NCI-H2081 treated with DMSO at 0.1 percent for 48 hours (cell line): ENCODE measurements around the gene TMOD4.

Experiments used
- DNase-seq: peaks from one replicate; lab custom pipeline; 2025; lab: John Stamatoyannopoulos, UW

TMOD4 gene

DNA sequence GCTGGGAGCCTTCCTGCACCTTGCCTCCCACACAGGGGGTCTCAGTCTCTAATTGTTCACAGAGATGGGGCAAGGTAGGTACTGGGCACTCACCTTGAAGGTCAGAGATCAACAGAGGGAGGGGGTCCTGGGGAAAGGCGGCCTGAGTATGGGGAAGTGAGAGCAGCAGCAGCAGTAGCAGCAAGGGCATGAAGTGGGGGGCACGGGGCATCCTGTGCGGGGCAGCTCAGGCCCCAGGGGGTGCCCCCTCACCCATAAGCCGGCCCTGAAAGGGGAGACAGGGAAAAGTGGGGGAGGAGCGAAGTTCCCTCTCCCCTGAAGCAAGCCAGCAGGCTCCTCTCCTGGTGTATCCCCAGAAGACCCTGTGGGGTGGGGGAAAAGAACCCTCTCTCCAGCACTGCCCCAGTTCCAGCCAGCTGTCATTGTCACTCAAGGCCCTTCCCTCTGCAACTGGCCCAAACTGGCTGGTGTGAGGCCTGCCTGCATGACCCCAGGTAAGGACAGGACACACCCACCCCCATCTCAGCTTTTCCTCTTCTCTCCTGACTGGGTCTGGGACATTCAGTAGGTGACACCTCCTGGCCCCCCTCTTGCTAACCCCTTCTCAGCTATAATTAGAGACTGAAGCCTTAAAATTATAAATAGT is 33.2 kb downstream of the TMOD4 start:
- DNase-seq = no peak

DNA sequence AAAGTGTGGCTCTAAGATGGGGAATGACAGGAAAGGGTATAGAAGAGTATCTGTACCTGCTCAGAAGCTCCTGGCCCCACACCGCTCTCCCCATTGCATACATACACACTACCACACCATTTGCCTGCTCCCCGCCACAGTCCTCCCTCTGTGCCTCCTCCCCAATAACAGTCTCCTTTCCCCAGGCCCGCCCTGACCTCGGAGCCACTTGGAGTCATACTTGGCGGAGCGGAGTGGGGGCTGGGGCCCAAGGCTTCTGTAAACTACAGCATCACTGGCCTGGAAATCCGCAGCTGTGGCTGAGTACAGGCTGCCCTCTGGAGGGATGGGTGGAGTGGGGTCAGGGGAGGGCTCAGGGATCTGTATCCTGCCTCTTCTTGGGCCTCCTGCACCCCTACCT is 38.0 kb downstream of the TMOD4 start:
- no peak for DNase-seq

DNA sequence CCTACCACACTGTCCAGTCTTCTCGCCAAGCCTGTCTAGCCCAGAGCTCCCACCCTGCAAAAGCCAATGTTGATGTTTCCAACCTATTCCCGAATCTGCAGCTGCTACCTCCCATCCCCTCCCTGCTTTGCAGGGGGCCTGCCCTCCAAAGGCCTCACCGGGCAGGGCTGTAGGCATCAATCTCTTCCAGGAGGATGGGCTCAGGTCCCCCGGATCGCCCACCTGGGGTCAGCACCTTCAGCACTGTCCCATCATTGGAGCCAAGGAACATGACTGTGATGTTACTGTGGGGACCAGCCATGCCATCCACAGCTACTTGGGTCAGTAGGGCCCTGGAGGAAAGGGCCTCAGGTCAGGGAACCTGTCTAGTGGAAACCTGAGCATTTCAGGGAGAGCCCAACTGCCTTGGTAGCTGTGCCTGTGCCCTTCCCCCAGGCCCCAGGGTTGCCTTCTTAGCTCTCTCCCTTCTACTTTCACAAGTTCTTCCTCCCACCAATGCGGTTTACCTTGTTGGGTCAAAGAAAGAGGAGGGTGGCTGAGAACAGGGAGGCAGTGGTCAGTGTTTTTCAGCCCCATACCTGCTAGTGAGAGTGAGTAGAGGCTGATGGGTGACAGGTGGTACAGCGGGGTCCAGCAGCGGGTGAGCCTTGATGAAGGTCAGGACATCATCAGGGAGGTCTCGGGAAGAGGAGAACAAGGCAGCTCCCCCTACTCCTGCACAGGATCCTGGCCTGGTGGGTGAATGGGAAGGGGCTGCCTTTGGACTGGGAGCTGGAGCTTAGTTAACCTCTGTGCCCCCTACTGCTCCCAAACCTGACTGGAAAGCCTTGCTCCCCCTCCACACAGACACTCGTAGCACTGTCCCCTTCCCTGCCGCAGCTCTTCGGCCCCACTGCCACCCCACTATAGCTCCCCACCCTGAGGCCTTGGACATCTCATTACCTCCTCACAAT is 40.1 kb downstream of the TMOD4 start:
- no peak for DNase-seq

DNA sequence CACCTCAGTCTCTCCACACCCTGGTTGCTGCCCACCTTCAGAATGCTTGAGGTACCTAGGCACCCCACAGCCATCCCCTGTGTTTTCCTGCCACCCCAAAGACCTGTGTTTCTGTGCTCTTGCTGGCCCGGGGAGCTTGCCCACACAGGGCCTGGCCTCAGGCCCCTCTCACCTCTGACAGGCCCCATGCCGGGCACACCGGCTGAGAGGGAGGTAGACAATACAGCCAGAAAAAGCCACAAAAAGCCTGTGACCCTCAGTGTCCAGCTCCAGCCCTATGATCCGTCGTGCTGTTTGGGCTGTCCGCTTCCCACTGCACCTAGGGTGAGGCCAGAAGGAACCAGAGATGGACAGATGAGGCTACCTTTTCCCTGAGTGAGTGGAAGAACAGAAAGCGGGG is 40.8 kb downstream of the TMOD4 start:
- no peak for DNase-seq

DNA sequence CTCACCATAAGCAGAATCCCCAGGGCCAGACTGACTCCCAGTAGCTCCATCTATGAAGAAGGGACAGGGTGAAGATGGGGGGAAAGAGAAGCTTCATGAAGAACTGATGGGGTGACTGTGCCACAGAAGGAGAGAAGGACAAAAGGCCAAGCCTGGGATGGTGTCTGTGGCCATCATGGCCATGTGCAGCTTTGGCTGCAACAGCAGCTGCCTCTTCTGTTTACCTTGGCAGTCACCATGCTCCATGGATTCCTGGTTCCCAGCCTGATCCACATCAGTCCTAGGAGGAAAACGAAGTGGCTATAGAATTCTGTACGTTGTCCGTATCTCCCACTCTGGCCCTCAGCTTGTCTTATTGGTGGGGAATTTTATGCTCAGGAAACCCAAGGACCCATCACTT is 41.4 kb downstream of the TMOD4 start:
- no peak for DNase-seq

DNA sequence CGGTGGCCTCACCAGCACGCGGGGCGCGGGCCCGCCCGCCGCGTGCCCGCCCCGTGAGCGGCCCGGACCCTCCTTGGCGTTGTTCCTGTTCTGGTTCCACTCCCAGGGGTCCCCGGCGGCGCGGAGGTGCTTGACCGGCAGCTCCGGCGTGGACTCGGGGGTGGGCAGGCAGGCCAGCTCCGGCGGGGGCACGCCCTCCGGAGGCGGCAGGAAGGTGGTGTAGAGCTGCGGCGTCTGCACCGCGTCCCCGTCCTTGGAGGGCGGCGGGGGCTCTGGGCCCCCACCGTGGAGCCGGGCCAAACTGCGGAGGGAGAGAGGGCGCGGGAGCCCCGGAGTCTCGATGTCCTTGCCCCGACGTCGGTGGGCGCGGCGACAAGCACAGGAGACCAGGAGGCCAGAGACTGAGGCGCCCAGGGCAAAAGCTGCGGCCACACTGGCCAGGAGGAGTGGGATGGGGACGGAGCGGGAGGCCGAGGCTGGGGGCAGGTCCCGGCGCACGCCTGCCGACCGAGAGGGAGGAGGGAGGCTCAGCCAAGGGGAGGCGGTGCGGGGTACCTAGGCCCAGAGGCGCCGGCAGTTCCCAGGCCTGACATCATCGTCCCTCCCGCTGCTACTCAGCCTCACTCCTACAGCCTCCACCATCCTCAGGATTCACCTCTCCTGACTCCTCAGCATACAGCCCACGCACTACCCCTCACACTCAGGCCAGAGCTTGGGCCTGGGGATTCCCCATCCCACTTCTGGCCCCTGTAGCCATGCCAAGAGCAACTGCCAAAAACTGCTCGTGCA is 42.6 kb downstream of the TMOD4 start:
- no peak for DNase-seq

DNA sequence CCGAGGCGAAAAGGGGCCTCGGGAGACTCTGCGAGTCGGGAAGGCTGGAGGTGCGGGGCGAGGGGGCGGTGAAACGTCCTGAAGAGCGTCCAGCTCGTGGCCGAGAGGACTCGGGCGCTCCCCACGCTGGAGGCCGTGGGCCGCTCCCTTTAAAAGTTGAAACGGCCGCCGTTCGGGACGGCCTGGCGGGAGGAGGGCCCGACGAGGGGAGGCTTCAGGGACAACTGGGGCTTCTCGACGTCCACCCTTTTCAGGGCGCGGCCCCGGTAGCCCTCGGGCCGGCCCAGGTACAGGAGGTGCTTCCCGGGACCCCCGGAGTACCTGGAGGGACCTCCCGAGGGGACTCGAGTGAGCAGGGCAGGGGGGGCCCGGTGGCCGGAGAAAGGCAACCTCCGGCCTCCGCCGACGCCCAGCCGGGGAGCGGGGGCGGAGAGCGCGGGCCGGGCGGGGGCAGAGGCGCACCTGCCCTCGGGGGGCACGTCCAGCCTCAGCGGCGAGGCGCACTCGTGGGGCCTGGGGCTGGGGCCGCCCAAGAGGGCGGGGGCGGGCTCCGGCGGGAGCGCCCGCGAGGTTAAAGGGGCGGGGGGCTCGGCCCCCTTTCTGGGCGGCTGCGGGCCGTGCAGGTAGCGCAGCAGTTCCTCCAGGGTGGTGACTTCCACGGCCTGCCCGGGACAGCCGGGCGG is 43.3 kb downstream of the TMOD4 start:
- DNase-seq = no peak

DNA sequence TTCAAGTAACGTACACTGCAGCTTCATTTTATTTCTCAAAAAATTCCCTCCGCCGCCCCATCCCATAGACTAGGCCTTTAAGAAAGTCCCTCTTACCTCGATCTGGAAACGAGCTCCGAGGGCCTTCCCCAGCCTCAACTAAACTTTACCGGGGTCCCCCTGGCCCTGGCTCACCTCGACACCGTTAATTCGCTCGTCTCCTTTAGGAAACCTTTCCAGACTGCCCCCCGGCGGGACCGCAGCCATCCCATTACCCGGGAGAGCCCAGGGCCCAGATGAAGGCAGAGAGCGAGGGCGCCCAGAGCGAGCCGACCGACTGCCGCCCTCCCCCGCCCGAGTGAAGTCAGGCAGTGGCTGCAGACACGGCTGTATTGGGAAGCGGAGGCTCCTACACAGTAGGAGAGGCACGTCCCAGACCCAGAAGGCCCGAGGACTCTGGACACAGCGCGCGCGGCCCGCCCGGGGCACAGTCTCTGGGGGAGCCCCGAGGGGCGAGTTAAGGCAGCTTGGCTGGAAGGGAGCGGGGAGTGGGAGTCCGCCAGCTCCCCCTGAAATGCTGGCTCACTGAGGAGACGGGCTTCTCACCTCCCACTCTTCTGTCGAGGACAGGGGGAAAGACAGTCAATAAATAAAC is 44.0 kb downstream of the TMOD4 start:
- DNase-seq = no peak

DNA sequence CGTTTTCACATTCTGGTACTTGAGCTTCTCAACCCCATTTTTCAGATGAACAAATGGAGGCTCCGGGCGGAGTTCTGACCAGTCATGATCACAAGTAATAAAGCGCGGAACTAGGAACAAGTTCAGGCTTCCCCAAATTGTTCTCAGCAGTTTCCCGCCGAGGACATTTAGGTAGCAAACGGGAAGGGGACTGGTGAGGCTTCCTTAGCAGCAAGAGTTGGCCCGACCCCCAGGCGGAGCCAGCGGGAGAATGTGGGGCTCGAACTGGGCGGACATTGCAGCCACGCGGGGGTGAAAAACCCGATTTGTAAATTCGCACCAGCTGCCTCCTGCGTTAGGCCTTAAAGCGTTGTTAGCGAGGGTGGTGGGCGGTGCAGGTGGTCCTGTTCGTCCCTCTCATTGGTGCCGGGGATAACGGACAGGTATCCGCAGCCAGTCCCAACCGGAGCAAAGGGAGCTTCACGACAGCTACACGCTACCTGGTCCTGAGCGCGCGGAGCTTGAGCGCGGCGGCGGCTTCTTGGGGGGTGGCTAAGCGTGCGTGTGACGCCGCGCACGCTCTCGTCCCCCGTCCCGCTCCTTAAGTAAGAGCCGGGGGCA is 44.7 kb downstream of the TMOD4 start:
- DNase-seq = no peak

DNA sequence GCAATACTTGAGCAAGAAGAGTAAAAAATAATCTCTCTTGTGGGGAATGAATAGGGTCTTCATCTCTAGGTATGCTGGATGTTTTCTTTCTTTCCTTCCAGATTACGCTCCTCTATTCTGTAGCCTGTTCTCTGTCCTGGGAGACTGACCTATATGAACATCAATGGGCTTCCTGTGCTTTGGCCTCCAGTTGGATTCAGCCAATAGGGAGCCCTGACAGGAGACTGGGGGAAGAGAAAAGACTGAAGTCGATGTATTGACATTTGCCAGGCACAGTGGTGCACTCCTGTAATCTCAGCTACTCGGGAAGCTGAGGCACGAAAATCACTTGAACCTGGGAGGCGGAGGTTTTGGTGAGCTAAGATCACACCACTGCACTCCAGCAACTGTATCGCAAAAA is 47.0 kb downstream of the TMOD4 start:
- DNase-seq = no peak

DNA sequence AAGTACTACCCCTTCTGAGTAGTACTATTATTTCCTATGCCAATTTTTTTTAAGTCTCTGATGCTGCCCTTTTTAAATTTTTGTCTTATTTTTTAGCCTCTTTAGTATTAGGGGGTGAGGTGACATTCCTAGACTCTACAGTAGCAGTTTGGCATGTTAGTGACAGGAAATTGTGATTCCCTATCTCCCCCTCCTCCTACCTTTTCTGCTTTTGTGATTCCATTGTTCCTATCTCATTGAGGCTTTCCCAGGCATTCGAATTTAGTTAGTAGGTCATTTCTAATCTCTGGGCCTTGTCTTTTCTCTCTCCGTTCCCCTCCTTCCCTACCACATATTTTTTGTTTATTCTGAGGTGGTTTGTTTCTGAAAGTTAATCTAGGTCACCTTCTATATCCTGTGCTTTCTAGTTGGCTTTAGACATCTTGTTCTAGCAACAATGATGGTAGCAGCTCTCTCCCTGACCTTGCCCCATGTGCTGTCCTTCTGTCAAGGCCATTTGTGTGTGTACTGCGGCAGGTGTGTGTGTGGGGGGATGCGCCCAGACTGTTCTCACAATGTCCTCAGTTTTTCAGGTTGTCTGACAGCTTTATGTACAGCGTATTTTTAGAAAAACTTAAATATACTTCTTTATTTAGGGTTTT is 50.9 kb downstream of the TMOD4 start:
- no peak for DNase-seq
